Neural cell (in vitro differentiated cells): ENCODE measurements around the gene ZNF841.

Experiments
- CTCF ChIP-seq: fragments of 450-650 bp; IDR thresholded peaks from 2 replicates; pipeline ENCODE4 v1.5.1; 2014; ENCODE audit warnings: antibody characterized with exemption, mild to moderate bottlenecking, moderate library complexity; ENCODE audit not compliant: poor library complexity, severe bottlenecking
- EP300 ChIP-seq: fragments of 450-650 bp; conservative IDR thresholded peaks from 2 replicates; pipeline ENCODE4 v1.6.1; 2014; ENCODE audit warnings: antibody characterized with exemption, mild to moderate bottlenecking, moderate library complexity; ENCODE audit not compliant: poor library complexity, severe bottlenecking
- EZH2 ChIP-seq: fragments of 200-600, 300-800 bp; shearing (Covaris generic), sonication (generic); IDR thresholded peaks from 2 replicates; pipeline ENCODE4 v1.6.1; 2014; ENCODE audit warnings: antibody characterized with exemption, low read length, borderline replicate concordance, mild to moderate bottlenecking; ENCODE audit not compliant: insufficient read depth, poor library complexity, severe bottlenecking
- POLR2AphosphoS5 ChIP-seq: IDR thresholded peaks from 2 replicates; pipeline ENCODE4 v1.6.1; 2012
- RAD21 ChIP-seq: fragments of 450-650 bp; conservative IDR thresholded peaks from 2 replicates; pipeline ENCODE4 v1.6.1; 2014; ENCODE audit warnings: antibody characterized with exemption, mild to moderate bottlenecking, moderate library complexity
- REST ChIP-seq: IDR thresholded peaks from 2 replicates; pipeline ENCODE4 v1.6.1; 2012; ENCODE audit warnings: borderline replicate concordance
- SMC3 ChIP-seq: fragments of 450-650 bp; conservative IDR thresholded peaks from 2 replicates; pipeline ENCODE4 v1.6.1; 2014; ENCODE audit warnings: antibody characterized with exemption, mild to moderate bottlenecking, moderate library complexity; ENCODE audit not compliant: poor library complexity

- TF ChIP-seq RAD21, result no peak
- no peak for TF ChIP-seq CTCF
- no peak for TF ChIP-seq POLR2AphosphoS5
- no peak for TF ChIP-seq EZH2
- TF ChIP-seq EP300, result no peak
- peak; percentile 9 for TF ChIP-seq REST
- no peak for TF ChIP-seq SMC3
Observed at GRCh38 chr19:52138983-52139251, 43.4 kb upstream of the ZNF841 start.
